ENCODE results near the gene MAEL.
A peak's percentile ranks its signal among the peaks of the same experiment; 100 is the strongest.
"Not testable (repeated sequence)": the region's sequence is repeated elsewhere in the genome, so short reads cannot be mapped to it uniquely, and the experiment has no call there.

The MAEL gene

DNA sequence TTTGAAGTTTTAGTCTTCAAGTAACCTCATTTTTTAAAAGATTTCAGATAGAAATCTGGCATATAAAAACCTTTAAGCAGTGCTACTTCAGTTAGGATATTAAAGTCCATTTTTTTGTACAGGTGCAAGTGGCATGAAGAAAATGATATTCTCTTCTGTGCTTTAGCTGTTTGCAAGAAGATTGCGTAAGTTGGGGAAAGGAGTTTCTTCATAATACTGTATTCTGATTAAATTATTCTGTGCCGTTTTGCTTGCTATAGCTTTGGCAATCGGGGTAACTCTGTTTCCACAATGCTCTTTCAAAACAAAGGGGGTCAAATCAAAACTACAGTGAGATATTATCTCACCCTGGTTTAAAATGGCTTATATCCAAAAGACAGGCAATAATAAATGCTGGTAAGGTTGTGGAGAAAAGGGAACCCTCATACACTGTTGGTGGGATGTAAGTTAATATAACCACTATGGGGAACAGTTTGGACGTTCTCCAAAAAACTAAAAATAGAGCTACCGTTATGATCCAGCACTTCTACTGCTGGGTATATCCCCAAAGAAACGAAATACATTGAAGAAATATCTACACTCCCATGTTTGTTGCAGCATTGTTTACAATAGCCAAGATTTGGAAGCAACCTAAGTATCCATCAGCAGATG is 27.1 kb downstream of the MAEL start:
- DNase-seq (ENCODE audit: low read depth), result no peak
- no peak overlapping the region for H3K4me3 ChIP-seq (ENCODE audit: low read depth, low read length)
- TF ChIP-seq, protein P1, sequence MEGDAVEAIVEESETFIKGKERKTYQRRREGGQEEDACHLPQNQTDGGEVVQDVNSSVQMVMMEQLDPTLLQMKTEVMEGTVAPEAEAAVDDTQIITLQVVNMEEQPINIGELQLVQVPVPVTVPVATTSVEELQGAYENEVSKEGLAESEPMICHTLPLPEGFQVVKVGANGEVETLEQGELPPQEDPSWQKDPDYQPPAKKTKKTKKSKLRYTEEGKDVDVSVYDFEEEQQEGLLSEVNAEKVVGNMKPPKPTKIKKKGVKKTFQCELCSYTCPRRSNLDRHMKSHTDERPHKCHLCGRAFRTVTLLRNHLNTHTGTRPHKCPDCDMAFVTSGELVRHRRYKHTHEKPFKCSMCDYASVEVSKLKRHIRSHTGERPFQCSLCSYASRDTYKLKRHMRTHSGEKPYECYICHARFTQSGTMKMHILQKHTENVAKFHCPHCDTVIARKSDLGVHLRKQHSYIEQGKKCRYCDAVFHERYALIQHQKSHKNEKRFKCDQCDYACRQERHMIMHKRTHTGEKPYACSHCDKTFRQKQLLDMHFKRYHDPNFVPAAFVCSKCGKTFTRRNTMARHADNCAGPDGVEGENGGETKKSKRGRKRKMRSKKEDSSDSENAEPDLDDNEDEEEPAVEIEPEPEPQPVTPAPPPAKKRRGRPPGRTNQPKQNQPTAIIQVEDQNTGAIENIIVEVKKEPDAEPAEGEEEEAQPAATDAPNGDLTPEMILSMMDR (IDR thresholded peaks at IDR 0.05; ENCODE audit: control insufficient read depth, extremely low read depth, insufficient read depth), result no peak

DNA sequence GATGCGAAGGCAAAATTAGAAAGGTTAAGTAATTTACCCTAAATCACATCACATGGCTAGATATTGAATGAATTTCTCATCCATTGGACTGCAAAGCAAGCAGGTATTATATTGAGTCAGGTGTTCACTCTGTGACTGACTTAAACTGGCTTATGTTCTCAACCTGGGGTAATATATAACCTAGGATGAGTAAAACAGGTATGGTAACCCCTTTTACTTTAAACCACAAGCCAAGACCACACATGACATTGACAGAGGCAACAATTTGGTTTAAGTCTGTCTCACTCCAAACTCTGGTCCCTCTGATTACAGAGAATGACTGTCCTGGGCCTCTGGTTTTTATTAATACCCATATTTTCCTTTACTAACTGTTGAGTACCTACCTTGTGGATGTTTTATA is 33.3 kb downstream of the MAEL start:
- DNase-seq (ENCODE audit: low read depth), result no peak
- no peak overlapping the region for H3K4me3 ChIP-seq (ENCODE audit: low read depth, low read length)

GRCh38 chr1:167029553-167029952 is 40.5 kb downstream of the MAEL start:
- H3K4me3 ChIP-seq (ENCODE audit: low read depth, low read length); DNase-seq (ENCODE audit: low read depth): not testable (repeated sequence)

More for the DNA sequence above, 33.3 kb downstream of the MAEL start:
- TF ChIP-seq, protein P1 (IDR thresholded peaks at IDR 0.05; ENCODE audit: control insufficient read depth, extremely low read depth, insufficient read depth), result no peak

- no peak for DNase-seq (ENCODE audit: low read depth)
- H3K4me3 ChIP-seq (ENCODE audit: low read depth, low read length), result no peak overlapping the region
- TF ChIP-seq, protein P1 (IDR thresholded peaks at IDR 0.05; ENCODE audit: control insufficient read depth, extremely low read depth, insufficient read depth), result no peak
Observed at GRCh38 chr1:167033646-167034045, 44.6 kb downstream of the MAEL start.

DNA sequence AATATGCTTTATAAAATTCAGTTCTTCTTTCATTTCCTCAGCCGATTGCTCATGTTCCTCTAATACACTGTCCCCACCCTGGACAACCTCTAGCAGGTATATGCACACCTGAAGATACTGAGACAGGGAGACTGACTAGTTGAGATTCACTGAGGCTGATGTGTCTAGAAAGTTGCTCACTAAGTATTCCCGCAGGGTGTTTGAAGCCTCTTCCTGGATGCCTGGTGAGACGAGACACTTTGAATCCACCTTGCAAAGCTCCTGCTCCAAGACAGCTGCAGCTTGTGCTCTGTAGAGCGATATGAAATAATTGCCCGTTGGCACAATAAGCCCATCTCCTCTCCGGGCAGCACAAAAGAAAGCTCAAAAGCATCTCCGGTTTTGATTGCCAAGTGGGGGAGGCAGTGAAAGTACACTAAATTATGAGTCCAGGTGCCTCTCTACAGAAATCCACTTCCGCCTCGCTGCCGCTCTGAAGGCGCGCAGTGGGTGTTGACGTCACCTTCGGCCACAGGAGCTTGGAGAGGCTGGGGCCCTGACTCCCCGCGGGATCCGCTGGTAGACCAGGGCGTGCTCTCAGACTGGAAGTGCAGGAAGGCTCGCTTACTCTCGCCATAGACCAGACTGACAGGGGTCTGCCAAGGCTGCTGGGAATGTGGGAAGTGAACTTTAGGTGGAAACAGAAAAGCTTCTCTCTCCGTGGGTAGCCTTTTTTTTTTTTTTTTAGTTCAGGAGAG is 54.8 kb downstream of the MAEL start:
- H3K4me3 ChIP-seq (ENCODE audit: low read depth, low read length), result 0 out of 2 replicates have a peak overlapping the region, but pooled peaks have one; percentile 3

GRCh38 chr1:167051907-167052306 is 62.8 kb downstream of the MAEL start:
- TF ChIP-seq, protein P1 (IDR thresholded peaks at IDR 0.05; ENCODE audit: control insufficient read depth, extremely low read depth, insufficient read depth), result no peak
- no peak overlapping the region for H3K4me3 ChIP-seq (ENCODE audit: low read depth, low read length)
- no peak for DNase-seq (ENCODE audit: low read depth)

More for the DNA sequence above, 54.8 kb downstream of the MAEL start:
- TF ChIP-seq, protein P1 (IDR thresholded peaks at IDR 0.05; ENCODE audit: control insufficient read depth, extremely low read depth, insufficient read depth), result no peak
- no peak for DNase-seq (ENCODE audit: low read depth)

DNA sequence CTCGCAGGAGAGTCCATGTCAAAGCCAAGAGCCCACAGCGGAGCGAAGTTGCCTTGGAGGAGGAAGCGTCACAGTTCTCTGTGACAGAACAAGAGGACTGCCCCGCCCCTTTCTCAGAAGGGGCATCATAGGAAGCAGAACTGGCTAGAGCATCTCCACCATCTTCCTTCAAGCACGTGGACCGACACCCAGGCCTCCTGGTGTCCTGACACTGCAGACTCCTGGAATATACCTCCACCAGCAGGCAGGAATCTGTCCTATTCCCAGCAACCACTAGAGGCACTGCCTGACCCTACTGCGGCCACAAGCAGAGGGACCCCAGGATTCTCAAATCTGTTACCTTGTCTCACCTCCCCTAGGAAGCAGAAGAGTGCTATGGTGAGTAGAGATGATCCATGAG is 63.3 kb downstream of the MAEL start:
- TF ChIP-seq, protein P1 (IDR thresholded peaks at IDR 0.05; ENCODE audit: control insufficient read depth, extremely low read depth, insufficient read depth), result peak; percentile 34
- no peak overlapping the region for H3K4me3 ChIP-seq (ENCODE audit: low read depth, low read length)
- no peak for DNase-seq (ENCODE audit: low read depth)
